ENCODE measurements around the gene PUSL1. TPM values are rescaled to one million over a fixed set of nuclear protein-coding genes. Genes with fewer than 3 reads are reported as not detected.

Gene PUSL1
- total and polyA plus RNA-seq, 2 of the 4 experiments (the other 2 are of a cell fraction): 10.9 to 33.0 TPM

DNA sequence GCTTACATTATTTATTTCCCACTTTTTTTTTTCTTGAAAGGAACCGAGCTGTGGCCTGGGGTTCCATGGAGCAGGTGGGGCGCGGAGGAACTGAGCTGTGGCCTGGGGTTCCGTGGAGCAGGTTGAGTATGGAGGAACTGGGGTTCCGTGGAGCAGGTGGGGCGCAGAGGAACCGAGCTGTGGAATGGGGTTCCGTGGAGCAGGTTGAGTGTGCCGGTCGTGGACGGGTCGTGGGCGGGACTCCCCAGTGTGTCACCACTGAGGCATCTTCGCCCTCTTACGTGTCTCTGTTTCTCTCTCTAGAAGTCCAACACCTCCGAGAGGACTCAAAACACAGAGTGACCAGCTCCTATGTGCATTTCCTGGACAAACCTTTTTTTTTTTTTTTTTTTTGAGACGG lies 29.4 kb upstream of the PUSL1 start:
- H3K56ac ChIP-seq (ENCODE audit: extremely low read depth, insufficient read depth, low read length): no peak overlapping the region
- intact Hi-C loops (cut with micrococcal nuclease): no loop called here
- no peak overlapping the region for H2BK15ac ChIP-seq (ENCODE audit: low read depth, low read length)
- no peaks in the 10 kb centered on the region for H3K36me3 ChIP-seq (ENCODE audit: control insufficient read depth, insufficient read depth, low read length)
- peaks cover 22% of the 10 kb centered on the region for H3K4me1 ChIP-seq (ENCODE audit: control insufficient read depth, insufficient read depth, low read length)
- H3K23ac ChIP-seq (ENCODE audit: low read depth, low read length): no peak overlapping the region
- H3K9me3 ChIP-seq (ENCODE audit: control insufficient read depth, insufficient read depth, low read length): no peaks in the 10 kb centered on the region
- no peaks in the 10 kb centered on the region for H4K20me1 ChIP-seq (ENCODE audit: insufficient read depth, low read length)
- peaks cover 8 to 19% of the 10 kb centered on the region in 2 experiments; a peak in 3 of 4 replicates for H3K79me1 ChIP-seq (ENCODE audit: low read depth in 1 of 2, low read length in 2 of 2)
- in situ Hi-C loops (cut with MboI; ENCODE audit: low sequenced_read_pairs): no loop called here
- peaks cover 9% of the 10 kb centered on the region; the same call in 1 of the 2 replicates for H3K9me1 ChIP-seq (ENCODE audit: insufficient read depth, low read length)
- no peak overlapping the region for H4K8ac ChIP-seq (ENCODE audit: low read depth in 2 of 2, low read length in 2 of 2)
- H2BK5ac ChIP-seq (ENCODE audit: low read depth, low read length, poor library complexity, severe bottlenecking): no peak overlapping the region
- H2BK120ac ChIP-seq (ENCODE audit: low read depth, low read length): no peak overlapping the region
- no peak overlapping the region for H3K9ac ChIP-seq (ENCODE audit: low read depth, low read length)
- H4K5ac ChIP-seq (ENCODE audit: low read depth, low read length): no peak overlapping the region
- no peak overlapping the region for H2AK9ac ChIP-seq (replicated peaks; ENCODE audit: low read depth, low read length, poor library complexity)
- no CpG with 5 or more reads among the region's 17 CpGs for WGBS, 2 experiments (ENCODE audit: extremely low coverage in 2 of 2, insufficient read length in 1 of 2)
- DNase-seq (no peak), ATAC-seq (ENCODE audit: low read depth) (no peak)
- POLR2A ChIA-PET (ENCODE audit: unreplicated experiment): interaction anchor here (0.6 kb wide), 2 partner anchors 157 to 251 kb away, joined by 4 to 10 read pairs; no protein-coding TSS in a partner anchor
- H3K4me2 ChIP-seq (ENCODE audit: low read depth, low read length): no peak overlapping the region
- no TSS peak for BruUV-seq (replicated peaks)
- no peak overlapping the region for H3K18ac ChIP-seq (ENCODE audit: low read depth, low read length)
- no peak overlapping the region for H2AFZ ChIP-seq (replicated peaks; ENCODE audit: low read length, poor library complexity)
- no peak overlapping the region for H3K14ac ChIP-seq (replicated peaks; ENCODE audit: low read depth, low read length)
- no peak overlapping the region for H2BK20ac ChIP-seq (ENCODE audit: low read depth, low read length)
- no peak overlapping the region for H3K4me3 ChIP-seq (ENCODE audit: insufficient read depth, low read depth, low read length)
- CTCF ChIA-PET: interaction anchor here (0.6 kb wide), 1 partner anchor 40 kb away, joined by 3 read pairs; no protein-coding TSS in a partner anchor
- H4K91ac ChIP-seq (ENCODE audit: insufficient read depth, low read depth, low read length): no peak overlapping the region
- no peak overlapping the region for H3K4ac ChIP-seq (ENCODE audit: low read depth, low read length)
- dilution Hi-C loops (cut with HindIII; ENCODE audit: low sequenced_read_pairs, unreplicated experiment): no loop called here
- no peak overlapping the region for H3K27ac ChIP-seq (ENCODE audit: insufficient read depth, low read length)
- H3K27me3 ChIP-seq (ENCODE audit: control insufficient read depth, insufficient read depth, low read length): no peaks in the 10 kb centered on the region
- no peak for TF ChIP-seq SMC3 (IDR thresholded peaks at IDR 0.05; ENCODE audit: low read depth, low read length)
- no peak for TF ChIP-seq MAZ (IDR thresholded peaks at IDR 0.05; ENCODE audit: borderline replicate concordance, low read depth, low read length)
- no peak for TF ChIP-seq CTCF (conservative IDR thresholded peaks at IDR 0.05; ENCODE audit: low read depth, low read length)
- TF ChIP-seq CHD1 (IDR thresholded peaks at IDR 0.05; ENCODE audit: low read depth, low read length): no peak
- TF ChIP-seq MAFK (IDR thresholded peaks at IDR 0.05; ENCODE audit: low read depth, low read length): no peak
- TF ChIP-seq FOS (IDR thresholded peaks at IDR 0.05; ENCODE audit: low read depth, low read length): no peak
- no peak for TF ChIP-seq RFX5 (IDR thresholded peaks at IDR 0.05; ENCODE audit: low read depth, low read length)
- TF ChIP-seq NFE2L2 (IDR thresholded peaks at IDR 0.05; ENCODE audit: low read depth, low read length): no peak
- TF ChIP-seq POLR2A (IDR thresholded peaks at IDR 0.05; ENCODE audit: low read depth, low read length): no peak
- no peak for TF ChIP-seq MXI1 (IDR thresholded peaks at IDR 0.05; ENCODE audit: borderline replicate concordance, low read depth, low read length)
- no peak for TF ChIP-seq BHLHE40 (IDR thresholded peaks at IDR 0.05; ENCODE audit: low read depth, low read length)
- no peak for TF ChIP-seq RCOR1 (IDR thresholded peaks at IDR 0.05; ENCODE audit: insufficient replicate concordance, low read length)
- no peak for TF ChIP-seq USF2 (IDR thresholded peaks at IDR 0.05; ENCODE audit: low read depth, low read length)
- H2AK5ac ChIP-seq (ENCODE audit: low read depth, low read length): no peak overlapping the region
